GM18505 (cell line): Measurements from ENCODE around the gene SLC30A4.
"Not testable (repeated sequence)": the region's sequence is repeated elsewhere in the genome, so short reads cannot be mapped to it uniquely, and the experiment has no call there.

Experiments
- ATAC-seq: cut with Tn5 transposase; IDR thresholded peaks from one replicate; pipeline ENCODE4 v1.9.1; 2021; ENCODE audit not compliant: unreplicated experiment
- POLR2A ChIP-seq: IDR thresholded peaks from 4 replicates; pipeline ENCODE4 v1.6.1; 2011; ENCODE audit warnings: borderline replicate concordance; ENCODE audit not compliant: insufficient read depth, insufficient read length; ENCODE audit errors: extremely low read depth

The SLC30A4 gene

GRCh38 chr15:45536934-45537333, 14.4 kb upstream of the SLC30A4 start:
- TF ChIP-seq POLR2A, result no peak
- ATAC-seq, result no peak

DNA sequence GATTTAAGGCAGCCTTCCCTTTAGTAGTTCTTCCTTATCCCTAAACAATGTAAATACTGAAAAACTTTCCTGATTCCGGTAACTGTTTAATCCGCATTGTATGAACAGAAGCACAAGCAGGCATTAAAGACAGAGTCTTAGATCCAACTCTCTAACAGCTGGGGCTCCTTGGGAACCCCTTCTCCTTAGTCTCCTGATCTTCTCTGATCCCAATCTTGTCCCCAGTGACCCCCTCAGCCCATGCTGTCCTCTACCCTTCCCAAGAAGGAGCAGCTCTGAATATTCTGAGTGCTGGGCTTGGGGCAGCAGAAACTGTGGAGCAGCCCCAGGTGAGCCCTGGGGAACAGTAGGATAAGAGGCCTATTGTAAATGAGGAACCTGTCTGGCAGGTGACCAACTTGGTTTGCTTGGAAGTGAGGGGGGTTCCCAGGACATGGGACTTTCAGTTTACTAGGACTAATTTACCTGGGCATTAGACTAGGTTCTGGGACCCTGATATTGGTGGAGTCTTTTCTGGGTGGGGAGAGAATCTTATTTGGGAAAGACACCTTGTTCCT, 13.0 kb upstream of the SLC30A4 start:
- ATAC-seq, result no peak
- no peak for TF ChIP-seq POLR2A

GRCh38 chr15:45534821-45535220, 12.3 kb upstream of the SLC30A4 start:
- TF ChIP-seq POLR2A, result no peak
- no peak for ATAC-seq

GRCh38 chr15:45532892-45533291, 10.3 kb upstream of the SLC30A4 start:
- not testable (repeated sequence) for ATAC-seq

DNA sequence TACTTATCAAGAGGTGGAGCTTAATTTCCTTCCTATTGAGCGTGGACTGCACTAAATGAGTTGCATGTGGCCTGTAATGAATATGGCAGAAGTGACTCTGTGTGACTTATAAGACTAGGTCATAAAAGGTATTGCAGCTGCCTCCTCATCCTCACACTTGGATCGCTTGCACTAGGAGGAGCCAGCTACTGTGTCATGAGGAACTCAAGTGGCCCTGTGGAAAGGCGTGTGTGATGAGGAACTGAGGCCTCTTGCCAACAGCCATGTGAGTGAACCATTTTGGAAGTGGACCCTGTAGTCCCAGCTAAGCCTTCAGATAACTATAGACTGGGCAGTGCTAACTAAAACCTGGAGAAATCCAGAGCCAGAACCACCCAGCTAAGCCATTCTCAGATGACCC, 7.1 kb upstream of the SLC30A4 start:
- no peak for ATAC-seq
- no peak for TF ChIP-seq POLR2A

GRCh38 chr15:45527086-45527485, 4.5 kb upstream of the SLC30A4 start:
- no peak for ATAC-seq
- TF ChIP-seq POLR2A, result no peak

- ATAC-seq, result no peak
- no peak for TF ChIP-seq POLR2A
Observed at GRCh38 chr15:45523166-45523460, 558 bp upstream of the SLC30A4 start.

- TF ChIP-seq POLR2A, result no peak
- ATAC-seq, result peak; percentile 16
Observed at GRCh38 chr15:45521596-45522327, 793 bp downstream of the SLC30A4 start.

DNA sequence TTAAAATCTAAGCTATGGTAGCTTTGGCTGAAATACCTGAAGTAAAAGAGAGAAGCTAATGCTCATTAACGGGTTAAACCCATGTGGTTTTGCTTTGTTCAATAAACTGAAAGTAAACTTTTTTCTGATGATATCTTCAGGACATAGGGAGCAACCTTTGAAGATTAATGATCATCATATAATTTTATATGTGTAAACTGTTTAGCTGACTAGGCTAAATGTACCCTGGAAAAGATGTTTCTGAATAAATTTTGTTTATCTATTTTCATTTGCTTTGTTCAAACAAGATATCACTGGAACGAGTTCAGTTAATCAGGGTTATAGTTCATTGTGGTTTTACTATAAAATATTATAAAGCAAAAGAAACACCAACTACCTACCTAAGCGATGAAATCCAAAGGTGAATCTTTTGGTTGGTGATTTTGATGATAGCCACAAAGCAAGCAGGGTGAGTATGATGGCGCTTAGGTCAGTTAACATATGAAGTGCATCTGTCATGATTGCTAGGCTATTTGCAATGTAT, 11.7 kb downstream of the SLC30A4 start:
- ATAC-seq, result no peak
- TF ChIP-seq POLR2A, result no peak

DNA sequence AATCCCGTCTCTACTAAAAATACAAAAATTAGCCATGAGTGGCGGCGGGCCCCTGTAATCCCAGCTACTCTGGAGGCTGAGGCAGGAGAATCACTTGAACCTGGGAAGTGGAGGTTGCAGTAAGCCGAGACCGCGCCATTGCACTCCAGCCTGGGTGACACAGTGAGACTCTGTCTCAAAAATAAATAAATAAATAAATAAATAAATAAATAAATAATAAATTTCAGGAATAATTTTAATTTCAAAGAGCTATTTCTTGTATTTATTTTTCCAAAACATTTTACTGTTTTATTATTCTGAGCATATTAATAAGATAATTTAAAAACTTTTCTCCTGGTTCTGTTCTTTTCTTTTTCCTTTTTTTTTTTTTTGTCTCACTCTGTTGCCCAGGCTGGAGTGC, 15.4 kb downstream of the SLC30A4 start:
- ATAC-seq, result not testable (repeated sequence)

DNA sequence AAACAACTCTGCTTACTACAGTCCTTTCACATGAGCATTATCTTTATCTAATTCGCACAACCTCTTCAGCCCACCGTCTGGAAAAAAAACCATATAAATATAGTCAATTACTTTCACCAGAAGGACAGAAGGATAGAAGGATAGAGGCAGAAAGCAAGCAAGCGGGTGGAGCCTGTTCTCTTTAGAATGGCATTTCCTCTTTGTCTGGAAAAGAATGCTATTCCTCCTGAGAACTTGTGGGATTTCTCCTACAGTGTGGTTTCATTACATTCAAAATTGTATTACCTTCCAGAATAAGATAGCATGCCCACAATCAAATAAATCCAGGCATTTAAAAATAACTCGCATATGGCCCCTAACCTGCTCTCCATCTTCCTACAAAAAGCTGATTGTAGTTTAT, 23.1 kb downstream of the SLC30A4 start:
- no peak for ATAC-seq
- no peak for TF ChIP-seq POLR2A

DNA sequence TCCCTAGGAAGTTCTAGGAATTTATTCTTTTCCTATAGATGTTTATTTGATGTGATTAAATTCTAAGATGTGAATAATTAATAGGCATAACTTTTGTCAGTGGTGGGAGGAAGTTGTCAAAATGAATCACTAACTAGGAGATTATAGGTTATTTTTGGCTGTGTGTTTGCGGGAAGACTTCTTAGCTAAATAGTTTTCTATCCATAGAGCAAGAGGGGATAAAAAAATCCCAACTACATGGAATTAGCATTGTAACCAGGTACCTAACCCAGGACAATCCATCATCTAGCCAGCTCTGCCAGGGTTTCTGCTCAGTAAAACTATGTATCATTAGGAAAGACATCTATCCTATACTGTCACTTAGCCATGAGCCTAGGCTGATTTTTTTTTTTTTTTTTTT, 23.9 kb downstream of the SLC30A4 start:
- ATAC-seq, result no peak
- TF ChIP-seq POLR2A, result no peak

DNA sequence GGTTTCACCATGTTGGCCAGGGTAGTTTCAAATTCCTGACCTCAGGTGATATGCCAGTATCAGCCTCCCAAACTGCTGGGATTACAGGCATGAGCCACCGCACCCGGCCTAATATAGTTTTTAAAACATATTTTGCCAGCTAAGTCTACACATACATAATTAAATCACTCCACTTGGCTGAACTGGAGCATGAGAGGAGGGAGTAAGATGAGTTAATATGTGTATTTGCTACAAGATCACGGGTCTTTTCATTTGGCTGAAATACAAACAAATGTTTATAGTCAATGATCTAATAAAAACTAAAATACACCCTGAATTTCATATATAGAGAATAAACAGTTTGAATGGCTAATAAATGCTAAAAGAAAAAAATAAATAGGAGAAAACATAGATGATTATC, 25.3 kb downstream of the SLC30A4 start:
- no peak for TF ChIP-seq POLR2A
- no peak for ATAC-seq

DNA sequence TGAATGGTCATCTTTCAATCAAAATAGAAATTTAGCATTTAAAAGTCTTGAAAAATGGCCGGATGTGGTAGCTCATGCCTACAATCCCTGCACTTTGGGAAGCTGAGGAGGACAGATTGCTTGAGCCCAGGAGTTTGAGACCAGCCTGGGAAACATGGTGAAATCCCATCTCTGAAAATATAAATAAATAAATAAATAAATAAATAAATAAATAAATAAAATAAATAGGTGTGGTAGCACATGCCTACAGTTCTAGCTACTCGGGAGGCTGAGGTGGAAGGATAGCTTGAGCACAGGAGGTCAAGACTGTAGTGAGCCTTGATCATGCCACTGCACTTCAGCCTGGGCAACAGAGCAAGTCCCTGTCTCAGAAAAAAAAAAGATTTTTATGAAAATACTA, 25.9 kb downstream of the SLC30A4 start:
- no peak for TF ChIP-seq POLR2A

DNA sequence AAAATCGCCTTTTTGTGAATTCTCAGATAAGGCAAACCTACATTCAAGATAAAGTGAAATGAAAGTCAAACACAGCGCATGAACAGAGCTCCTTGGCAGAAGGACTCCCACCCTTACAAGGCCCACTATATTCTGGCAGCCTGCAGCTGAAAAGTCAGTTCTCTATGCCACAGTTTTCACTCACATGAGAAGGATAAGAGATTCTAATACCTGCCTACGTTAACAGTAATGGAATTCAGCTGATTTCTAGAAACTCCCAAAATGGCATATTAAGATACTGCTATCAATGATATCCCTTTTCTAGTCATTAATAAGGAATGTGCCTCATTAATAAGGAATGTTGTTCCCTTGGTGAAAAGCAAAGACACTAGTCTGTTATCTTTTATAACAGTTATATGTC, 27.0 kb downstream of the SLC30A4 start:
- no peak for ATAC-seq

More for the DNA sequence above, 25.9 kb downstream of the SLC30A4 start:
- ATAC-seq, result no peak

DNA sequence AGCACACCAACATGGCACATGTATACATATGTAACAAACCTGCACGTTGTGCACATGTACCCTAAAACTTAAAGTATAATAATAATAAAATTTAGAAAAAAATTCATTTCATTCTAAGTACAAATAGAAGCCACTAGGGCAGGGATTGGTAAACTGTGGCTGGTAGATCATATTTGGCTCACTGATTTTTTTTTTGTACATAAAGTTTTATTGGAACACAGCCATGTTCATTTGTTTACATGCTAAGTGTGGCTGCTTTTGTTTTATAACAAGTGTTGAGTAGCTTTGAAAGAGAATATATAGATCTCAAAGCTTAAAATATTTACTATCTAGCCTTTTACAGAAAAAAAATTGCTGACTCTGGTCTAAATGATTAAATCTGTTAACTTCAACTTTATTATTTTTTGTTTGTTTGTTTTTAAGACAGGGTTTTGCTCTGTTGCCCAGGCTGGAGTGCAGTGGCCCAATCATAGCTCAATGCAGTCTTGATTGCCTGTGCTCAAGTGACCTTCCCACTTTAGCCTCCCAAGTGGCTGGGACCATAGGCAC, 32.8 kb downstream of the SLC30A4 start:
- no peak for TF ChIP-seq POLR2A

More for the DNA sequence above, 27.0 kb downstream of the SLC30A4 start:
- no peak for TF ChIP-seq POLR2A

More for the DNA sequence above, 32.8 kb downstream of the SLC30A4 start:
- ATAC-seq, result no peak
